Stimulated activated CD4-positive, alpha-beta T cell treated with anti-CD3 and anti-CD28 coated beads, TNF-alpha, amount 100 ng/mL, for 4 hours (primary cell): ENCODE data around the gene HS3ST5.

Experiments
- DNase-seq, 3 experiments: peaks; one replicate each; pipeline ENCODE4 v3.0.0-alpha.2; 2020; ENCODE audit warnings: low read depth in 3 of 3

HS3ST5 gene

GRCh38 chr6:114342826-114343781, at the start of gene HS3ST5:
Gene HS3ST5 (minus strand): TSS chr6:114343023. CDS start chr6:114062845, 280,178 bp downstream.
- no peak for DNase-seq

- no peak for DNase-seq
Measured at GRCh38 chr6:114390176-114390575, 47.4 kb upstream of the HS3ST5 start.

- DNase-seq: no peak
Measured at GRCh38 chr6:114389111-114389510, 46.3 kb upstream of the HS3ST5 start.

- no peak for DNase-seq
Measured at GRCh38 chr6:114382406-114382805, 39.6 kb upstream of the HS3ST5 start.

GRCh38 chr6:114377881-114378280, 35.1 kb upstream of the HS3ST5 start:
- DNase-seq: no peak

- no peak for DNase-seq
Measured at GRCh38 chr6:114376611-114377175, 33.9 kb upstream of the HS3ST5 start.

- DNase-seq: no peak
Measured at GRCh38 chr6:114375541-114376192, 32.8 kb upstream of the HS3ST5 start.

- DNase-seq: no peak
Measured at GRCh38 chr6:114367315-114367961, 24.6 kb upstream of the HS3ST5 start.

GRCh38 chr6:114366899-114367298, 24.1 kb upstream of the HS3ST5 start:
- DNase-seq: no peak

GRCh38 chr6:114364301-114364700, 21.5 kb upstream of the HS3ST5 start:
- no peak for DNase-seq

- DNase-seq: no peak
Measured at GRCh38 chr6:114362957-114363356, 20.1 kb upstream of the HS3ST5 start.

GRCh38 chr6:114362396-114362795, 19.6 kb upstream of the HS3ST5 start:
- no peak for DNase-seq

GRCh38 chr6:114361036-114361435, 18.2 kb upstream of the HS3ST5 start:
- DNase-seq: no peak

- DNase-seq: no peak
Measured at GRCh38 chr6:114355300-114355699, 12.5 kb upstream of the HS3ST5 start.

GRCh38 chr6:114354482-114354881, 11.7 kb upstream of the HS3ST5 start:
- DNase-seq: no peak

GRCh38 chr6:114346451-114346850, 3.6 kb upstream of the HS3ST5 start:
- no peak for DNase-seq

GRCh38 chr6:114344971-114345275, 2.1 kb upstream of the HS3ST5 start:
- DNase-seq: no peak

- DNase-seq: no peak
Measured at GRCh38 chr6:114344246-114344970, 1.6 kb upstream of the HS3ST5 start.

- DNase-seq: no peak
Measured at GRCh38 chr6:114343782-114344144, 940 bp upstream of the HS3ST5 start.

GRCh38 chr6:114342086-114342825, 567 bp downstream of the HS3ST5 start:
- no peak for DNase-seq

- DNase-seq: no peak
Measured at GRCh38 chr6:114339706-114340105, 3.1 kb downstream of the HS3ST5 start.
